ENCODE data around the gene SLC16A5.
"Not testable (repeated sequence)": the region's sequence is repeated elsewhere in the genome, so short reads cannot be mapped to it uniquely, and the experiment has no call there.

SLC16A5 gene

GRCh38 chr17:75124041-75124818 lies 36.5 kb downstream of the SLC16A5 start:
- Histone ChIP-seq H3K9ac (ENCODE audit: low read length) (no peak overlapping the region), H3K4me2 (ENCODE audit: low read length) (no peak overlapping the region), H3K79me1 (ENCODE audit: low read length) (peaks cover 2% of the 10 kb centered on the region), H3K56ac (ENCODE audit: low read length) (no peak overlapping the region), H3K4me1 (ENCODE audit: control insufficient read depth, low read depth, low read length) (no peaks in the 10 kb centered on the region), H3K18ac (ENCODE audit: low read length) (no peak overlapping the region), H2BK15ac (replicated peaks; ENCODE audit: low read depth) (no peak overlapping the region), H2AK5ac (ENCODE audit: low read length) (no peak overlapping the region), H3K4ac (ENCODE audit: low read depth, low read length) (no peak overlapping the region), H3K27me3 (ENCODE audit: insufficient read depth, low read length, poor library complexity) (no peaks in the 10 kb centered on the region), H3K36me3 (ENCODE audit: control insufficient read depth, insufficient read depth, low read length) (peaks cover 4% of the 10 kb centered on the region), H2BK120ac (ENCODE audit: low read depth, low read length) (no peak overlapping the region), H4K5ac (ENCODE audit: low read length) (no peak overlapping the region), H3K23ac (ENCODE audit: low read length) (no peak overlapping the region), H2BK5ac (ENCODE audit: low read length) (no peak overlapping the region), H4K8ac (ENCODE audit: low read depth, low read length) (no peak overlapping the region), H3K27ac (ENCODE audit: low read depth, low read length) (no peak overlapping the region), H3K4me3 (ENCODE audit: low read length) (no peak overlapping the region), H3K79me2 (ENCODE audit: control insufficient read depth, insufficient read depth, low read length) (no peaks in the 10 kb centered on the region)
- DNase-seq, result no peak
- no CpG with 5 or more reads among the region's 19 CpGs for WGBS (ENCODE audit: extremely low coverage, insufficient coverage, low lambda C conversion rate)

DNA sequence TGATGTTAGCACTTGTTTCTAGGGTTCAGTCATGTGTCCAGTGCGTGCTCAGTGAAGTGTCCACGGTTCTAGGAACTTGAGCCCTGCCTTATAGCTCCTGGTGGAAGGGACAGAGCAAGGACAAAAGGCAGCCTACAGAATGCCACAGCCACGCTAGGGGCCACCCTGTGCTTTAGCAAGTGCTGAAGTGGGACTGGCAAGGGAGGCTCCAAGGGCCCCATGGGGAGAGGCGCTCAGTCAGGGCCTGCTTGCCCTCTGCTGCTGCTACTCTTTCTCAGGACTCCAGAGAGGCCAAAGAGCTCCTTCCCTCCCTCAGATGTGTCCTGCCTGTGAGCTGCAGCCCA lies 37.0 kb downstream of the SLC16A5 start:
- Histone ChIP-seq H2BK120ac (ENCODE audit: low read depth, low read length) (no peak overlapping the region), H3K79me2 (ENCODE audit: control insufficient read depth, insufficient read depth, low read length) (peaks cover 1% of the 10 kb centered on the region), H3K56ac (ENCODE audit: low read length) (no peak overlapping the region), H4K8ac (ENCODE audit: low read depth, low read length) (no peak overlapping the region), H2AK5ac (ENCODE audit: low read length) (no peak overlapping the region), H3K4ac (ENCODE audit: low read depth, low read length) (no peak overlapping the region), H3K27ac (ENCODE audit: low read depth, low read length) (no peak overlapping the region), H2BK15ac (replicated peaks; ENCODE audit: low read depth) (no peak overlapping the region), H3K79me1 (ENCODE audit: low read length) (peaks cover 5% of the 10 kb centered on the region), H3K27me3 (ENCODE audit: insufficient read depth, low read length, poor library complexity) (no peaks in the 10 kb centered on the region), H3K23ac (ENCODE audit: low read length) (no peak overlapping the region), H3K18ac (ENCODE audit: low read length) (no peak overlapping the region), H3K4me1 (ENCODE audit: control insufficient read depth, low read depth, low read length) (no peaks in the 10 kb centered on the region), H2BK5ac (ENCODE audit: low read length) (no peak overlapping the region), H3K4me3 (ENCODE audit: low read length) (no peak overlapping the region), H3K4me2 (ENCODE audit: low read length) (no peak overlapping the region), H3K9ac (ENCODE audit: low read length) (no peak overlapping the region), H3K36me3 (ENCODE audit: control insufficient read depth, insufficient read depth, low read length) (peaks cover 6% of the 10 kb centered on the region), H4K5ac (ENCODE audit: low read length) (no peak overlapping the region)
- no CpG with 5 or more reads among the region's 4 CpGs for WGBS (ENCODE audit: extremely low coverage, insufficient coverage, low lambda C conversion rate)
- DNase-seq, result no peak

- Histone ChIP-seq H2BK15ac (replicated peaks; ENCODE audit: low read depth) (no peak overlapping the region), H4K8ac (ENCODE audit: low read depth, low read length) (no peak overlapping the region), H3K4me3 (ENCODE audit: low read length) (no peak overlapping the region), H3K9ac (ENCODE audit: low read length) (no peak overlapping the region), H2AK5ac (ENCODE audit: low read length) (no peak overlapping the region), H4K5ac (ENCODE audit: low read length) (no peak overlapping the region), H3K23ac (ENCODE audit: low read length) (no peak overlapping the region), H3K27me3 (ENCODE audit: insufficient read depth, low read length, poor library complexity) (no peaks in the 10 kb centered on the region), H3K4me1 (ENCODE audit: control insufficient read depth, low read depth, low read length) (peaks cover 1% of the 10 kb centered on the region), H3K79me2 (ENCODE audit: control insufficient read depth, insufficient read depth, low read length) (peaks cover 4% of the 10 kb centered on the region), H3K18ac (ENCODE audit: low read length) (no peak overlapping the region), H2BK120ac (ENCODE audit: low read depth, low read length) (no peak overlapping the region), H3K4me2 (ENCODE audit: low read length) (no peak overlapping the region), H2BK5ac (ENCODE audit: low read length) (no peak overlapping the region), H3K36me3 (ENCODE audit: control insufficient read depth, insufficient read depth, low read length) (peaks cover 4% of the 10 kb centered on the region), H3K79me1 (ENCODE audit: low read length) (peaks cover 10% of the 10 kb centered on the region), H3K56ac (ENCODE audit: low read length) (no peak overlapping the region), H3K4ac (ENCODE audit: low read depth, low read length) (no peak overlapping the region), H3K27ac (ENCODE audit: low read depth, low read length) (no peak overlapping the region)
- WGBS (ENCODE audit: extremely low coverage, insufficient coverage, low lambda C conversion rate), result no CpG with 5 or more reads among the region's 3 CpGs
- peak; percentile 61 for DNase-seq
Observed at GRCh38 chr17:75125984-75126383, 38.2 kb downstream of the SLC16A5 start.

DNA sequence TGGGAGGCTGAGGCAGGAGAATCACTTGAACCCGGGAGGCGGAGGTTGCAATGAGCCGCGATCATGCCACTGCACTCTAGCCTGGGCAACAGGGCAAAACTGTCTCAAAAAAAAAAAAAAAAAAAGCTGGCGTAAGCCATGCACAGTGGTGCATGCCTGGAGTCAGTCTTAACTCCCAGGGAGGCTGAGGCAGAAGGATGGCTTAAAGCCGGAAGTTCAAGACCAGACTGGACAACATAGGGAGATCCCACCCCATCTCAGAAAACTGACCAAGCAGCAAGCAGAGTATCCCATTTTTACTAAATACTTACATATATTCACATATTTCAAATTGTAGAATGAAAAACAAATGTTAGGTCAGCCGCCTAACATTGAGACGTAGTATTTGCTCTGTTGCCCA lies 39.2 kb downstream of the SLC16A5 start:
- H3K4me2 ChIP-seq (ENCODE audit: low read length), result no peak overlapping the region
- peaks cover 4% of the 10 kb centered on the region for H3K79me2 ChIP-seq (ENCODE audit: control insufficient read depth, insufficient read depth, low read length)
- no peak overlapping the region for H4K8ac ChIP-seq (ENCODE audit: low read depth, low read length)
- H3K36me3 ChIP-seq (ENCODE audit: control insufficient read depth, insufficient read depth, low read length), result peaks cover 4% of the 10 kb centered on the region
- no peak for DNase-seq
- H3K9ac ChIP-seq (ENCODE audit: low read length), result no peak overlapping the region
- no peak overlapping the region for H3K27ac ChIP-seq (ENCODE audit: low read depth, low read length)
- H2BK15ac ChIP-seq (replicated peaks; ENCODE audit: low read depth), result no peak overlapping the region
- no peak overlapping the region for H2BK120ac ChIP-seq (ENCODE audit: low read depth, low read length)
- no peak overlapping the region for H3K4me3 ChIP-seq (ENCODE audit: low read length)
- H3K18ac ChIP-seq (ENCODE audit: low read length), result no peak overlapping the region
- peaks cover 10% of the 10 kb centered on the region for H3K79me1 ChIP-seq (ENCODE audit: low read length)
- no peak overlapping the region for H3K56ac ChIP-seq (ENCODE audit: low read length)
- no peak overlapping the region for H2AK5ac ChIP-seq (ENCODE audit: low read length)
- no peaks in the 10 kb centered on the region for H3K27me3 ChIP-seq (ENCODE audit: insufficient read depth, low read length, poor library complexity)
- H4K5ac ChIP-seq (ENCODE audit: low read length), result no peak overlapping the region
- H2BK5ac ChIP-seq (ENCODE audit: low read length), result no peak overlapping the region
- H3K4me1 ChIP-seq (ENCODE audit: control insufficient read depth, low read depth, low read length), result peaks cover 1% of the 10 kb centered on the region
- WGBS (ENCODE audit: extremely low coverage, insufficient coverage, low lambda C conversion rate), result no CpG with 5 or more reads among the region's 8 CpGs
- H3K4ac ChIP-seq (ENCODE audit: low read depth, low read length), result no peak overlapping the region
- H3K23ac ChIP-seq (ENCODE audit: low read length), result no peak overlapping the region

DNA sequence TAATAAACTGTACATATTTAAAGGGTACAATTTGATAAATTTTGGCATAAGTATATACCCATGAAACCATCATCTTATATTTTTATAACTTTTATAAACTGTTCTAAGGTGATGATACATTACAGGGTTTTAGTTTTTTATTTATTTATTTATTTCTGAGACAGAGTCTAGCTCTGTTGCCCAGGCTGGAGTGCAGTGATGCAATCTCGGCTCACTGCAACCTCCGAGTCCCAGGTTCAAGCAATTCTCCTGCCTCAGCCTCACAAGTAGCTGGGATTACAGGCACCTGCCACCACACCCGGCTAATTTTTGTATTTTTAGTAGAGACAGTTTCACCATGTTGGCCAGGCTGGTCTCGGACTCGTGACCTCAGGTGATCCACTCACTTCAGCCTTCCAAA lies 40.2 kb downstream of the SLC16A5 start:
- H2AK5ac ChIP-seq (ENCODE audit: low read length); H3K4me2 ChIP-seq (ENCODE audit: low read length); H3K79me1 ChIP-seq (ENCODE audit: low read length); H3K27me3 ChIP-seq (ENCODE audit: insufficient read depth, low read length, poor library complexity); H3K4me1 ChIP-seq (ENCODE audit: control insufficient read depth, low read depth, low read length); H4K8ac ChIP-seq (ENCODE audit: low read depth, low read length); H2BK15ac ChIP-seq (replicated peaks; ENCODE audit: low read depth); H3K56ac ChIP-seq (ENCODE audit: low read length); H3K4ac ChIP-seq (ENCODE audit: low read depth, low read length); H3K27ac ChIP-seq (ENCODE audit: low read depth, low read length); H3K79me2 ChIP-seq (ENCODE audit: control insufficient read depth, insufficient read depth, low read length); H3K23ac ChIP-seq (ENCODE audit: low read length); H3K36me3 ChIP-seq (ENCODE audit: control insufficient read depth, insufficient read depth, low read length); DNase-seq; H3K18ac ChIP-seq (ENCODE audit: low read length); H2BK120ac ChIP-seq (ENCODE audit: low read depth, low read length); H3K9ac ChIP-seq (ENCODE audit: low read length); H2BK5ac ChIP-seq (ENCODE audit: low read length); H4K5ac ChIP-seq (ENCODE audit: low read length); H3K4me3 ChIP-seq (ENCODE audit: low read length): not testable (repeated sequence)
- WGBS (ENCODE audit: extremely low coverage, insufficient coverage, low lambda C conversion rate), result no CpG with 5 or more reads among the region's 5 CpGs

Data from mesendoderm (in vitro differentiated cells).